Raji (cell line): ENCODE data around the gene DSTN.

Source experiments
- POLR2A ChIP-seq: IDR thresholded peaks from 2 replicates; pipeline ENCODE4 v1.6.1; 2011; ENCODE audit warnings: low read depth, low read length, control low read depth; ENCODE audit not compliant: insufficient read depth

DSTN gene

DNA sequence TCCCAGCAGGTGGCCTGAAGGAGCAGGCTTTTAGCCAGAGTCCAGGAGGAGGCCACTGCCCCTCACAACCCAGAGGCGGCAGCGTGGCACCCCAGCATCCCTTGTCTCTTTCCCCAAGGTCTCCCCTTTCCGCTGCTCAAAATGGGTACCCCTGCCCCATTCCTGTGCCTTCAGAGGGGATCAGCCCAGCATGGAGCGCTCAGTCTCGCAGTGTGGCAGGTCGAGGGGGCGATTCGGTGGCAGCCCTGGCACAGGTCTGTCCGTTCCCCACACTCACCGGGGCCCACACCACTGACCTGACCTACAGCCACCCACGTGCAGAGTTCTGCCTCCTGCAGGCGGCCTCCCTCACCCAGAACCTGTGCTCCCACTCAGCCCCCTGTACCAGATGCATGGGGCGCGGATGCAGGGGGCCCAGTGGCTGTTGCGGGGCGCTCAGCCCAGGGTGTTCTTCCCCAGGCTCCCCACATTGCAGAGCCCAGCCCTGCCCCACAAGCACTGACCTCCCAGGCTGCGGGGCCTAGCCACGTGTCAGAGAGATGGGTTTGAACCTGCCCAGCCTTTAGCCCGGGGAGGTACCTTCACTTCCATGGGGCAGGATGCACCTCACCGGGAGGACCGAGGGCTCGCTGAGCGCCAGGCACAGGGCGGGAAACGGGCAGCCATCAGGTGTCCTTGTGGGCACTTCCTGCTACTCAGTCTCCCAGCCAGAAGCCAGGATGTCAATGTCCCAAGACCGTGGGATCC is 41.8 kb downstream of the DSTN start:
- no peak for TF ChIP-seq POLR2A

- no peak for TF ChIP-seq POLR2A
These were observed 42.6 kb downstream of the DSTN start for GRCh38 chr20:17612287-17612991.

GRCh38 chr20:17612992-17613327 is 43.1 kb downstream of the DSTN start:
- TF ChIP-seq POLR2A = no peak

GRCh38 chr20:17613328-17614175 is 43.7 kb downstream of the DSTN start:
- no peak for TF ChIP-seq POLR2A

DNA sequence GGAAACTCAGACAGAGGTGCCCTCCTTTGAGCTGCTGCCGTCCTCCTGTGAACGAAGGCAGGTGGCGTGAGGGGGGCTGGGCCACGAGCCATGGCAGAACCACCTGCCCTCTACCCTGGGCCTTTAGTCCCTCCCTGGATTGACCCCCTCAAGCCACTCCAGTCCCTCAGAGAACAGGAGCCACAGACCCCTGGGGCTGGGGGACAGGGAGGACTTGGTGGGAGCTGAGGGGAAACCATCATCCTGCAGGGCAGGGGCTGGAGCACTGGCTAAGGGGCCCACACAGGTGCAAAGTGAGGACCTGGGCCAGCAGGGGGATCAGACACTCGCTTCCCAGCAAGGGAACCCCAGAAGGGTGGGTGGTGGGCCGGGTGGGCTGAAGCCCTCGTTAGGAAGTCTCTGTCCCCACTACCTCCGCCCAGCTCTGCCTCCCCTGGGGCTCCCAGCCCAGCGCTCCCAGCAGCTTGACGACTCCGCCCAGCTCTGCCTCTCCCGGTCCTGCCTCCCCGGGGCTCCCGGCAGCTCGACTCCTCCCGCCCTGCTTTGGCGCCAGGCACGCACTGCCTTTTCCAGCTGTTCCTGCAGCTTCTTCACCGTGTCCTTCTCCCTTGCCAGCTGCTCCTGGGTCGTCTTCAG is 44.4 kb downstream of the DSTN start:
- no peak for TF ChIP-seq POLR2A

GRCh38 chr20:17614812-17615644 is 45.2 kb downstream of the DSTN start:
- no peak for TF ChIP-seq POLR2A

DNA sequence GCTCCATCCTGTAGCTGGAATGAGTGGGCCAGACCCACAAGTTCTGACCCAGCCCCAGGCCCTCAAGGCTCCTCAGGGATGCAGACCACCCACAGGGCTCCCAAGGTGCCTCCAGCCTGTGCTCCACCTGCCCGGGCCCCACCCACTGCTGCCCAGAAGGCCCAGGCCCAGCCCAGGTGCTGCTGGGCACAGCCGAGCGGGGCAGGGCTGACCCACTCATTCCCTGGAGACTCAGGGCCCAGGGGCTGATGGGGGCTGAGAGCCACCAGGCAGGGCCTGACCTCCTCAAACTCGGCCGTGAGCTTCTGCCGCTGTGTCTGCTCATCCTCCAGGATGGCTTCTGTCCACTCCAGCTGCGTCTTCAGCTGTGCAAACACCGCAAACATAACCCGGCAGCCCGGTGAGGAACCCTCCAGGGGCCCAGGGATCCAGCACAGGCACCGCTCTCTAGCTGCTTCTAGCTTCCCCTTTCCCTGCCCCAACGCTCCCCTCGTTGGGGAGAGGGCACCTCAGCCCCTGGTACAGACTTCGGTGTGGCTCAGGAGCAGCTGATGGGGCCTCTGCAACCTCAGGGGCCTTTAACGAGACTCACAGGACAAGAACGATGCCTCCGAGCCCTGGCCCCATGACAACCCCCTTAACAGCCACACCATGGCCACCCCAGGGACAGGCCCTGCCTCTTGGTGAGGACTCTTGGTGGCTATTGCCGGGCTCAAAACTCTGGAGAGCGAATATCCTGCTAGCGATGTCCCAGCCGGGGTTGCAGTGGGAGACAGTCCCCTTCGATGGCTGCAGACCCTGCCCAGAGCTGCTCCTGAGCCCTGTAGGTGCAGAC is 46.0 kb downstream of the DSTN start:
- no peak for TF ChIP-seq POLR2A

GRCh38 chr20:17616480-17617211 is 46.8 kb downstream of the DSTN start:
- TF ChIP-seq POLR2A = no peak

DNA sequence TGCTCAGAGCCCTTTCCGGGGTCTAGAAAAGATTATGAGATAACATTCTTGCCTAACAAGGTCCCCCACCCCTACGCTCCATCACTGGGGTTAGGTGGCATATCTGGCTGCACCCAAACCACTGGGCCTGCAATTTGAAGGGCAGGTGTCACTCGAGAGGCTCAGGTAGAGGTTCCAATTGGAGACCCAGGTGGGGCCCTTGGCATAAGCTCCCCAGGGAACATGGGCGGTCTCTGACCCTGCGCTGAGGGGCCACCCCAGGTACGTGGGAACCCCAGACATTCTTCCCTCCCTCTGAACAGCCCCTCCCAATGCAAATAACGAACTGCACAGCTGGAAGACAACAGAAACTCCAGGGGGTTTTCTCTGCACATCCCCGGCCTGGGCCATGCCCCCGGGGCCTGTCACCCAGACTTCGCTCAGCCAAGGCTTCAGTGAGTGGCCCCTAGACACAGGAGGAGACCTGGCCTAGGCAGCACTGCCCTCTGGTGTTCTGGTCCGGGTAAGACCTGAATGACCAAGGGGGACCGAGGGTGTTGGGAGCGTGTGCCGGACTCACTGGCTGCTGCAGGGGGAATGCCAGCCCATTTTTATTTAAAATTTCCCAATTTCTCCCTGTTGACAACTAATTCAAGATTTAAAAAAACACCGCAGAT is 47.5 kb downstream of the DSTN start:
- TF ChIP-seq POLR2A = no peak

DNA sequence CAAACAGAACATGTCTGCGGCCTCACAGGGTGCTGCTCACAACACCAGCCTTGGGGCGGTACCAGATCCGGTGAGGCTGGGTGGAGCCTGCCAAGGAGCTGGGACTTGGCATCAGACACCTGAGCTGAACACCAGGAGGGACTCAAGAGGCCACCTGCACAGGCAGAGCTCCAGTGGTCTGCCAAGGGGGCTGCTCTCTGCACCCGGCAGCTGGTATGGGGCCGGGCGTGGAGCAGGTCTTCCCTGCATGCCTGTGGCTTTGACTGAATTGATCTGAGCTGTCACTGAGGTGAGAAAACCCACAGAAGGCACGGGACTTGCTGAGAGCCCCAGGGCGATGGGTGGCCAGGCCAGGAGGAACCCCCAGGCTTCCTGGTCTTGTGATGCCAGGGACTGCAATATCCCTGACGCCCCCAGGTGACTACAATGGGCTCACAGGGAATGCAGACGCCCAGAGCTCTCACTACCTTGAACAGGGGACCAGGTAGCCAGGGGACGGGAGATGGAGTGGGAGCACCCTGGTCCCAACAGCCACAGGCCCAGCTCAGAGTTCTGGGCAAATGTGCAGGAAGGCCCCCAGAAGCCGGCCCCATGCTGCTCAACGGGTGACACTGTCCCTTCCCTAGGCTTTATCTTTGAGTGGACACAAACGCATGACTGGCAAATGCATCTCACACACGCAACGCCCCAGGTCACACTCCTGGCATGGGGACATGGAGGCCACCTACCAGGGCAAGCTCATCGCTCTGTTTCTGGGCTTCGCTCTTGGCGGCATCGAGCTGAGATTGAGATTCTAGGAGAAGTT is 48.2 kb downstream of the DSTN start:
- no peak for TF ChIP-seq POLR2A

- TF ChIP-seq POLR2A = no peak
These were observed 48.8 kb downstream of the DSTN start for GRCh38 chr20:17618673-17619013.
